ENCODE data around the gene C2CD4A. TPM values are rescaled to one million over a fixed set of nuclear protein-coding genes. Genes with fewer than 3 reads are reported as not detected.
"Not testable (repeated sequence)": the region's sequence is repeated elsewhere in the genome, so short reads cannot be mapped to it uniquely, and the experiment has no call there.

C2CD4A gene
- total RNA-seq, 4 donors from 2014 or later, result 0.33 TPM; not detected in 3

DNA sequence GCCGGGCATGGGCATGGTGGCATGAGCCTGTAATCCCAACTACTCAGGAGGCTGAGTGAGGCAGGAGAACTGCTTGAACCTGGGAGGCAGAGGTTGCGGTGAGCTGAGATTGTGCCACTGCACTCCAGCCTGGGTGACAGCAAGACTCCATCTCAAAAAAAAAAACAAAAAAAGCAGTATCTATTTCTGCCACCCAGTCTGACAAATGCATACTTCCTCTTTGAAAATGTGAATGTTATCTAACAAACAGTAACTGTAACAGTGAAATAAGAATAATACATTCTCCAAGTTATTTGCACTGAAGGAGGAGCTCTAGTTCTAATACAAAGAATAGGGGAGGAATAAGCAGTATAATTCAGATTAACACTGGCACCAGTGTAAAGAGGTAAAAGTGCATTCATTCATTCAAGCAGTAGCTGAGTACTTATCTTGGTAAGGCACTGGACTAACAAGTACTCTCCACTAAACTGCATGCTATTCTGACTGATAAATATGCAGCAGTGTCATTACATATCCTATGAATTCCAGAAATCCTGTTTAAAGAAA, 19.4 kb upstream of the C2CD4A start:
- intact Hi-C loops (cut with DNase I), result no loop called here
- Histone ChIP-seq H3K27me3 (no peaks in the 10 kb centered on the region), H3K27ac (replicated peaks in 1 of 4) (no peak overlapping the region), H3K36me3 (peaks cover 0 to 6% (median 5%) of the 10 kb centered on the region in 4 donors), H3K4me1 (peaks cover 0 to 24% (median 13%) of the 10 kb centered on the region in 4 donors), H3K4me3 (no peak overlapping the region), H3K9me3 (no peaks in the 10 kb centered on the region)
- 65% methylated on average over 2 of the region's 2 CpGs for WGBS
- TF ChIP-seq POLR2AphosphoS5 (IDR thresholded peaks at IDR 0.05) (no peak), EP300 (IDR thresholded peaks at IDR 0.05) (no peak), POLR2A (IDR thresholded peaks at IDR 0.05; ENCODE audit: low read depth) (no peak)
- TF ChIP-seq, protein P1, sequence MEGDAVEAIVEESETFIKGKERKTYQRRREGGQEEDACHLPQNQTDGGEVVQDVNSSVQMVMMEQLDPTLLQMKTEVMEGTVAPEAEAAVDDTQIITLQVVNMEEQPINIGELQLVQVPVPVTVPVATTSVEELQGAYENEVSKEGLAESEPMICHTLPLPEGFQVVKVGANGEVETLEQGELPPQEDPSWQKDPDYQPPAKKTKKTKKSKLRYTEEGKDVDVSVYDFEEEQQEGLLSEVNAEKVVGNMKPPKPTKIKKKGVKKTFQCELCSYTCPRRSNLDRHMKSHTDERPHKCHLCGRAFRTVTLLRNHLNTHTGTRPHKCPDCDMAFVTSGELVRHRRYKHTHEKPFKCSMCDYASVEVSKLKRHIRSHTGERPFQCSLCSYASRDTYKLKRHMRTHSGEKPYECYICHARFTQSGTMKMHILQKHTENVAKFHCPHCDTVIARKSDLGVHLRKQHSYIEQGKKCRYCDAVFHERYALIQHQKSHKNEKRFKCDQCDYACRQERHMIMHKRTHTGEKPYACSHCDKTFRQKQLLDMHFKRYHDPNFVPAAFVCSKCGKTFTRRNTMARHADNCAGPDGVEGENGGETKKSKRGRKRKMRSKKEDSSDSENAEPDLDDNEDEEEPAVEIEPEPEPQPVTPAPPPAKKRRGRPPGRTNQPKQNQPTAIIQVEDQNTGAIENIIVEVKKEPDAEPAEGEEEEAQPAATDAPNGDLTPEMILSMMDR (IDR thresholded peaks at IDR 0.05), result no peak
- DNase-seq (ENCODE audit: extremely low spot score), result no peak

DNA sequence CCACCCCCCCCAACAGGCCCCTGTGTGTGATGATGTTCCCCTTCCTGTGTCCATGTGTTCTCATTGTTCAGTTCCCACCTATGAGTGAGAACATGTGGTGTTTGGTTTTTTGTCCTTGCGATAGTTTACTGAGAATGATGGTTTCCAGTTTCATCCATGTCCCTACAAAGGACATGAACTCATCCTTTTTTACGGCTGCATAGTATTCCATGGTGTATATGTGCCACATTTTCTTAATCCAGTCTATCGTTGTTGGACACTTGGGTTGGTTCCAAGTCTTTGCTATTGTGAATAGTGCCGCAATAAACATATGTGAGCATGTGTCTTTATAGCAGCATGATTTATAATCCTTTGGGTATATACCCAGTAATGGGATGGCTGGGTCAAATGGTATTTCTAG, 18.5 kb upstream of the C2CD4A start:
- DNase-seq (ENCODE audit: extremely low spot score); H3K4me3 ChIP-seq; H3K27me3 ChIP-seq; H3K27ac ChIP-seq (replicated peaks in 1 of 4); intact Hi-C loops (cut with DNase I); H3K36me3 ChIP-seq; H3K9me3 ChIP-seq: not testable (repeated sequence)
- 100% methylated on average over 4 of the region's 4 CpGs for WGBS
- peaks cover 2 to 30% (median 17%) of the 10 kb centered on the region in 4 donors for H3K4me1 ChIP-seq

DNA sequence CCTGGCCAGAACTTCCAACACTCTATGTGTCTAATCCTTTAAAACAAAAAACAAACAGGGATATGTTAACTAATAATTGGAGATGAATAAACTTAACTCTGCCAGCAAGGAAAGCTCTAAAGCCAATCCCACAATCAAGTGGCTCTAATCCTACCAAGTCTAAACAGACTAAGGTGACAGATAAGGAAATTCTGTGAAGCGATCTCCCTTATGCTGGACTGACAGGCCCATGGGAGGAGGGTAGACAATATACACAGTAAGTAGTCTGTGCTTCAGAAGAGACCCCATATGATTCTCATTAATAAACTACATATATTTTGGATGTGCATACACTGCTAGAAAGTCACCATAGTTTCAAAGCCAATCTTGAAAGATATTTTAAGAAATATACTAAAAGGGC, 16.7 kb upstream of the C2CD4A start:
- 100% methylated on average over 1 of the region's 1 CpG for WGBS
- TF ChIP-seq POLR2AphosphoS5 (IDR thresholded peaks at IDR 0.05) (no peak), EP300 (IDR thresholded peaks at IDR 0.05) (no peak), POLR2A (IDR thresholded peaks at IDR 0.05; ENCODE audit: low read depth) (no peak)
- TF ChIP-seq, protein P1 (IDR thresholded peaks at IDR 0.05), result no peak
- intact Hi-C loops (cut with DNase I), result no loop called here

DNA sequence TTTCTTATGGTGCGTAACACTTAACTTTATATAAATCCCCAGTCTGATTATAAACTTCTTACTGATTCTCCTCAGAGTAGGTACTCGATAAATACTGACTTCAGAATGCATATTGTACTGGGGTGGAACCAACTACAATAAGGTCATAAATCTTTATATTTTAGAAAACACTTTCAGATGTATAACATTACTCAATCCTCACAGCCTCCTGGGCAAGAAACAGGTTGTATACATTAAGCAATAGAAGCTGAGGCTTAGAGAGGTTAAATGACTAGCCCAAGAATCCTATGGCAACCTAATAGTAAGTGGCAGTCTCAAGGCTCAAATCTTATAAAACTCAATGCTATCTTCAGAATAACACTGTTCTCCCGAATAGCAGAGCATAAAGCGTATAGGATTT, 15.6 kb upstream of the C2CD4A start:
- Histone ChIP-seq H3K36me3 (no peaks in the 10 kb centered on the region), H3K4me3 (no peak overlapping the region), H3K9me3 (no peaks in the 10 kb centered on the region), H3K27ac (replicated peaks in 1 of 4) (no peak overlapping the region), H3K27me3 (no peaks in the 10 kb centered on the region), H3K4me1 (peaks cover 8 to 45% (median 23%) of the 10 kb centered on the region in 4 donors)
- intact Hi-C loops (cut with DNase I), result no loop called here
- DNase-seq (ENCODE audit: extremely low spot score), result no peak
- 96% methylated on average over 4 of the region's 4 CpGs for WGBS
- TF ChIP-seq POLR2AphosphoS5 (IDR thresholded peaks at IDR 0.05) (no peak), POLR2A (IDR thresholded peaks at IDR 0.05; ENCODE audit: low read depth) (no peak), EP300 (IDR thresholded peaks at IDR 0.05) (no peak)
- TF ChIP-seq, protein P1 (IDR thresholded peaks at IDR 0.05), result no peak

More for the DNA sequence above, 16.7 kb upstream of the C2CD4A start:
- DNase-seq (ENCODE audit: extremely low spot score), result no peak
- no peaks in the 10 kb centered on the region for H3K36me3 ChIP-seq
- no peaks in the 10 kb centered on the region for H3K9me3 ChIP-seq
- H3K27me3 ChIP-seq, result no peaks in the 10 kb centered on the region
- H3K27ac ChIP-seq (replicated peaks in 1 of 4), result no peak overlapping the region
- peaks cover 8 to 45% (median 26%) of the 10 kb centered on the region in 4 donors for H3K4me1 ChIP-seq
- H3K4me3 ChIP-seq, result no peak overlapping the region

DNA sequence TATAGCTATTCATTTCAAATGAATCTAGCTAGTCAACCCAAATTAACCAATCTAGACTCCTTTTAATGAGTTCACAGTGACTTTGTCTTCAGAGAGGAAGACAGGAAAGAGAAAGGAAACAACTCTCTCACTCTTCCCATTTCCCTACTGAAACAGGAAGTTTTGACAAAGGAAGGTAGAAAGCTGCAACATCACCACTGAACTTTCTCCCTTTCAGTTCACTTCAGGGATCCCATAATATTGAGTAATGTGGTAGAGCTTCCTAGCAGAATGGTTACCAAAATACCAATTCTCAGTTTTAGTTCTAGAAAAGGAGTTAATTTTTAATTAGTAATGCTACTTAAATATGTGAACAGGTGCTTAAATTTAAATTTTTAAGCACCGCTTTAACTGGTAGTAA, 14.1 kb upstream of the C2CD4A start:
- Histone ChIP-seq H3K4me1 (peaks cover 8 to 42% (median 24%) of the 10 kb centered on the region in 4 donors), H3K4me3 (no peak overlapping the region), H3K27me3 (no peaks in the 10 kb centered on the region), H3K36me3 (no peaks in the 10 kb centered on the region), H3K27ac (replicated peaks in 1 of 4) (no peak overlapping the region), H3K9me3 (no peaks in the 10 kb centered on the region)
- WGBS, result 100% methylated on average over 1 of the region's 1 CpG
- DNase-seq (ENCODE audit: extremely low spot score), result no peak
- TF ChIP-seq POLR2A (IDR thresholded peaks at IDR 0.05; ENCODE audit: low read depth) (no peak), POLR2AphosphoS5 (IDR thresholded peaks at IDR 0.05) (no peak), EP300 (IDR thresholded peaks at IDR 0.05) (no peak)
- TF ChIP-seq, protein P1 (IDR thresholded peaks at IDR 0.05), result no peak
- intact Hi-C loops (cut with DNase I), result no loop called here
